Measurements from ENCODE around the gene UQCRQ. TPM values are rescaled to one million over a fixed set of nuclear protein-coding genes. Genes with fewer than 3 reads are reported as not detected.

Gene UQCRQ
- total and polyA plus RNA-seq, 9 donors = 91.4 to 231 (median 220) TPM

DNA sequence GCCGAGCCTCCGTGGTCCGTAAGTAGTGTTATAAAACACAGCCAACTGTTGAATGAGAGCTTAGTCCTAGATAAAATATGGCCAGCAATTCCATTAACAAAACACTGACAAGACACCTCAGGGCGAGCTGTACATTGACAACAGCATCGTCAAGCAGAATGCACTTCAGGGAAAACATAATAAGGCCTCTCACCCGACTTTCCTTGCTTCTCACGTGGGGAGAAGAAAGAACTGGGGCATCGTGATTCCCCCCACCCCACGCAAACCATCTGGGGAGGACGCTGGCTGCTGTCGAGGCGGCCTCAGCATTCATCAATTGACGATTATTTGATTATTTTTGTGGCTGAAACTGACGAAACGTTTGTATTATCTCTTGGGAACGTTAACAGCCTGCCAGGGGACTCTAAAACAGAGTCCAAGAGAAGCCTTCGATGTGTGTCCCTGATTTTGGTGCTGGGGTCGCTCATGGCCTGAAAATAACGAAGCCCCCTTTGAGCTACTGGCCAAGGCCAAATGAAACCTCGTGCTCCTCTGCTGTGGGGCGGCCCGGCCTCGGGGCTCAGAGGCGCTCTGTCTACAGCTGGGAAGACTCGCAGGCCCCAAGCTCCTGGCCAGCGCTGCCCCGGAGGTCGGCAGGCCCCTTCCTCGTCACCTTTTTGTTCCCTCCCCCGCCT, 637 bp upstream of the UQCRQ start:
- DNase-seq = no peak
- Histone ChIP-seq H3K4me1 (ENCODE audit: insufficient read depth) (no peaks in the 10 kb centered on the region), H3K27ac (peak overlapping the region; percentile 86 to 90), H3K27me3 (no peaks in the 10 kb centered on the region), H3K36me3 (no peaks in the 10 kb centered on the region), H3K9me3 (no peaks in the 10 kb centered on the region), H3K4me3 (peak overlapping the region; percentile 91)
- intact Hi-C loops (cut with DNase I) = loop anchor here in 1 of 4 donors (2.0 kb wide), 1 partner anchor 97 kb away; the partner anchor contains the start of gene AFF4
- TF ChIP-seq POLR2A (IDR thresholded peaks at IDR 0.05) = no peak
- TF ChIP-seq, protein P1, sequence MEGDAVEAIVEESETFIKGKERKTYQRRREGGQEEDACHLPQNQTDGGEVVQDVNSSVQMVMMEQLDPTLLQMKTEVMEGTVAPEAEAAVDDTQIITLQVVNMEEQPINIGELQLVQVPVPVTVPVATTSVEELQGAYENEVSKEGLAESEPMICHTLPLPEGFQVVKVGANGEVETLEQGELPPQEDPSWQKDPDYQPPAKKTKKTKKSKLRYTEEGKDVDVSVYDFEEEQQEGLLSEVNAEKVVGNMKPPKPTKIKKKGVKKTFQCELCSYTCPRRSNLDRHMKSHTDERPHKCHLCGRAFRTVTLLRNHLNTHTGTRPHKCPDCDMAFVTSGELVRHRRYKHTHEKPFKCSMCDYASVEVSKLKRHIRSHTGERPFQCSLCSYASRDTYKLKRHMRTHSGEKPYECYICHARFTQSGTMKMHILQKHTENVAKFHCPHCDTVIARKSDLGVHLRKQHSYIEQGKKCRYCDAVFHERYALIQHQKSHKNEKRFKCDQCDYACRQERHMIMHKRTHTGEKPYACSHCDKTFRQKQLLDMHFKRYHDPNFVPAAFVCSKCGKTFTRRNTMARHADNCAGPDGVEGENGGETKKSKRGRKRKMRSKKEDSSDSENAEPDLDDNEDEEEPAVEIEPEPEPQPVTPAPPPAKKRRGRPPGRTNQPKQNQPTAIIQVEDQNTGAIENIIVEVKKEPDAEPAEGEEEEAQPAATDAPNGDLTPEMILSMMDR (IDR thresholded peaks at IDR 0.05) = peak in 1 of 3 donors; percentile 6
- WGBS, 3 donors = 19 to 34% (median 21%) methylated on average over 23 to 30 of the region's 30 CpGs

DNA sequence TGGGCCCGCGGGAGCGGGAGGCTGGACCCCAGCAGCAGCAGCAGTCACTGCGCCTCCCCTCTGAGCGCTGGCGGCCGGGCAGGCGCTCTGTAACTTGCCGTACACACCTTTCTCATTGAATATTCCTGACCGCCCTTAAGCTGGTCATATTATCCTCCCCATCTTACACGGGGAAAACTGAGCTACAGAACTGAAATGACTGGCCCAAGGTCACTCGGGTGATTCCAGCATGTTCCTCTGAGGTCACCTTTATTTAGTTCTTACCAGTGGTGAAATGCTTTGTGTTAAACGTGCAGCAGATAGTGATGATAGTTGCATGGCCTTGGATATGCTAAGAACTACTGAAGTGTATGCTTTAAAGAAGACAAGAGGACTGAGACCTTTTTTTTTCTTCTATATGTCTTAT, 607 bp downstream of the UQCRQ start:
- 1 to 3% (median 2%) methylated on average over 13 of the region's 13 CpGs for WGBS, 3 donors
- no peaks in the 10 kb centered on the region for H3K27me3 ChIP-seq
- H3K4me1 ChIP-seq (ENCODE audit: insufficient read depth) = no peaks in the 10 kb centered on the region
- TF ChIP-seq EP300 (IDR thresholded peaks at IDR 0.05) (no peak), POLR2A (IDR thresholded peaks at IDR 0.05) (no peak)
- TF ChIP-seq, protein P1 (IDR thresholded peaks at IDR 0.05) = no peak
- no peaks in the 10 kb centered on the region for H3K9me3 ChIP-seq
- no peak for DNase-seq
- no peaks in the 10 kb centered on the region for H3K36me3 ChIP-seq
- peak overlapping the region; percentile 91 for H3K4me3 ChIP-seq
- peak overlapping the region; percentile 86 to 90 for H3K27ac ChIP-seq
- intact Hi-C loops (cut with DNase I) = loop anchor here in 1 of 4 donors (2.0 kb wide), 1 partner anchor 96 kb away; the partner anchor contains the start of gene AFF4

DNA sequence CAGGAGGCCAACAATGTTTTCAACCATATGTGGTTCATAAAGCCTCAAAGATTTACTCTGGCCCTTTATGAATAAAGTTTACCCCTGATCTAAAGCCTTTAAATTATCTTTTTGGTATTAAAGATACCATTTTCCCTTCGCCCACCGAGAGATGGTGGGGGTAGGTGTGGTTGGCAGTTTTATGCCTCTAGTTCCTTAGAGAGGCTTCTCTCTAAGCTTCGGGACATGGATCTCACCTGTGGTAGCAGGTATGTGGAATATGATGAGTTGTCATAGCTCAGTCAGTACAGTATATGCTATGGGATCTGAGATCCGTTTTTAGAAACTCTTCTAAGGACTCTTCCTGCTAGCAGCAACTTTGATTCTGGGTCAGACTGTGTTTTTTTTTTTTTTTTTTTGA, 2.3 kb downstream of the UQCRQ start:
- Histone ChIP-seq H3K27me3 (no peaks in the 10 kb centered on the region), H3K36me3 (no peaks in the 10 kb centered on the region), H3K9me3 (no peaks in the 10 kb centered on the region), H3K4me1 (ENCODE audit: insufficient read depth) (no peaks in the 10 kb centered on the region), H3K27ac (no peak overlapping the region), H3K4me3 (no peak overlapping the region)
- 73 to 83% (median 78%) methylated on average over 4 of the region's 4 CpGs for WGBS, 3 donors
- DNase-seq = no peak
- intact Hi-C loops (cut with DNase I) = no loop called here
- no peak for TF ChIP-seq POLR2A (IDR thresholded peaks at IDR 0.05)
- TF ChIP-seq, protein P1 (IDR thresholded peaks at IDR 0.05) = no peak
- no peak for TF ChIP-seq EP300 (IDR thresholded peaks at IDR 0.05)

DNA sequence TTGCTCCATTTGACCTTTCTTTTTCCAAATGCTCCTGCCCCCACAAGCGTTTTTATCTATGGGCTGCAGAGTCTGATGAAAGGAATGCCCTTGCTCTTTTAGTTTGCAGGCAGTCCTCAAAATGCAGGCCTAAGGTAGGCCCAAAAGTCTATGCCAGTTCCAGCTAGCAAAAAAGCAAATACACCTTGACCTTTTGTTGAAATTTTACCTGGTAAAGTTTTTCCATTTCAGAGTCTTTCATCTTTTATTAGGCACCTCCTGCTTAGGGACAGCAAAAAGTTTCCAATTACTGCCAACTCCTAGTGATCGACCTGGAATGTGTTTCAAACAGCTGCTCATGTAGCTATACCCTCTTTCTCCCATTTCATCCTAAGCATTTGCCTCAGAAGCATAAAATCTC, 4.4 kb downstream of the UQCRQ start:
- Histone ChIP-seq H3K36me3 (no peaks in the 10 kb centered on the region), H3K9me3 (no peaks in the 10 kb centered on the region), H3K27ac (no peak overlapping the region), H3K4me1 (ENCODE audit: insufficient read depth) (no peaks in the 10 kb centered on the region), H3K4me3 (no peak overlapping the region), H3K27me3 (no peaks in the 10 kb centered on the region)
- WGBS, 3 donors = 48 to 67% (median 54%) methylated on average over 2 of the region's 2 CpGs
- TF ChIP-seq POLR2A (IDR thresholded peaks at IDR 0.05) (no peak), EP300 (IDR thresholded peaks at IDR 0.05) (no peak)
- TF ChIP-seq, protein P1 (IDR thresholded peaks at IDR 0.05) = no peak
- no peak for DNase-seq
- intact Hi-C loops (cut with DNase I) = no loop called here

Data from ovary (tissue), 9 donors.